ENCODE data around the gene PHF8. TPM values are rescaled to one million over a fixed set of nuclear protein-coding genes. Genes with fewer than 3 reads are reported as not detected.

PHF8 gene
- total RNA-seq = 10 to 100 TPM; 25.3 to 43.5 (median 32.8) TPM

DNA sequence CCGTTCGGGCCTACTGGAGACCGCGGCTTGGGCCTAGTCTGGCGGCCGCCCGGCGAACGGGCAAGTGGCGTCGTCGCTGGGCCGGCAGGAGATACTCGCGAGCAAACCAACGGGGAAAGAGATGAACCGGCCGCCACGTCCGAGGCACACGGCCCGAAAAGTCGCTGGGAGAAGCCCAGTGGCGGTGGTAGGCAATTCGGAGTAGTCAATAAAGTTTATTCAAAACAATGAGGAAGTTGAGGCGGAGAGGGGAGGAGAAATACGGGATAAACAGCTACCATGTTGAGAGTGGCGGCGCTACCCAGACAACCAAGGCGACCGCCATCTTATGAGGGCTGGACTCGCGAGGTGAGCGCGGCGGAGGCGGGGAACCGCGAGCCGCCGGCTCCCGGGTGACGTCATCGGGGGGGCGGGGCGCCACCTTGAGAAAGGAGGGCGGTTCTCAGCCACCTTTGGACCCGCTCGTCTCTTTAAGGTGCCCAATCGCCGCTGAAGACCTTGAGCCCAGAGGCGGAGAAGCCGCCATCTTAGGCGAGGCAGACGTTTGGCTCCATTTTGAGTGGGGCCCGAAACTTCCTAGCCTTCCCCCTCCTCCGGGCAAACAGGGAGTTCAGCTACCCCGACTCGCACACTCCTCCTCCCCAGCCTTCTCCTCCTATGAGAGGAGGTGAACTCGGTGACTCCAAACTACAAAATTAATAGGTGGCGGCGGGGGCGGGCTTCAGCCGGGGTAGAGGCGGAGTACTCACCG is at the start of gene PHF8:
TSS of gene PHF8 (minus strand) at position 348 of the 751 bp plus-strand sequence. CDS start 1,745 bp downstream, outside the sequence.
- H3K27me3 ChIP-seq = peaks cover 0 to 6% of the 10 kb centered on the region in 2 donors
- no peaks in the 10 kb centered on the region for H3K4me1 ChIP-seq
- intact Hi-C loops (cut with DNase I; ENCODE audit: low total_unique reads) = no loop called here
- peak within 1 kb of the TSS; percentile 92 to 98 for H3K27ac ChIP-seq
- peak; percentile 94 for DNase-seq (ENCODE audit: low spot score in 2 of 2)
- no peaks in the 10 kb centered on the region for H3K9me3 ChIP-seq
- peak within 1 kb of the TSS; percentile 63 to 83 (median 66) for H3K4me3 ChIP-seq
- TF ChIP-seq CTCF (IDR thresholded peaks at IDR 0.05) = peak in 1 of 3 donors; percentile 18
- no peak for TF ChIP-seq POLR2A (IDR thresholded peaks at IDR 0.05)
- TF ChIP-seq POLR2AphosphoS5 (IDR thresholded peaks at IDR 0.05) = peak; percentile 44 to 64 (median 57)
- H3K36me3 ChIP-seq = no peaks in the 10 kb centered on the region

GRCh38 chrX:54093571-54093970 is 49.3 kb upstream of the PHF8 start:
- TF ChIP-seq CTCF (IDR thresholded peaks at IDR 0.05) = no peak
- TF ChIP-seq POLR2AphosphoS5 (IDR thresholded peaks at IDR 0.05) = no peak
- TF ChIP-seq POLR2A (IDR thresholded peaks at IDR 0.05) = no peak
- Histone ChIP-seq H3K27me3 (no peaks in the 10 kb centered on the region), H3K27ac (no peak overlapping the region), H3K4me1 (no peaks in the 10 kb centered on the region), H3K9me3 (no peaks in the 10 kb centered on the region), H3K36me3 (no peaks in the 10 kb centered on the region), H3K4me3 (no peak overlapping the region)
- DNase-seq (ENCODE audit: low spot score in 2 of 2) = no peak
- intact Hi-C loops (cut with DNase I; ENCODE audit: low total_unique reads) = no loop called here

GRCh38 chrX:54093159-54093558 is 48.9 kb upstream of the PHF8 start:
- no peak for TF ChIP-seq CTCF (IDR thresholded peaks at IDR 0.05)
- no peak for TF ChIP-seq POLR2A (IDR thresholded peaks at IDR 0.05)
- TF ChIP-seq POLR2AphosphoS5 (IDR thresholded peaks at IDR 0.05) = no peak

GRCh38 chrX:54090880-54091279 is 46.6 kb upstream of the PHF8 start:
- intact Hi-C loops (cut with DNase I; ENCODE audit: low total_unique reads) = no loop called here
- Histone ChIP-seq H3K27me3 (no peaks in the 10 kb centered on the region), H3K4me3 (no peak overlapping the region), H3K36me3 (no peaks in the 10 kb centered on the region), H3K9me3 (no peaks in the 10 kb centered on the region), H3K27ac (no peak overlapping the region), H3K4me1 (no peaks in the 10 kb centered on the region)
- no peak for TF ChIP-seq POLR2AphosphoS5 (IDR thresholded peaks at IDR 0.05)
- no peak for TF ChIP-seq CTCF (IDR thresholded peaks at IDR 0.05)
- DNase-seq (ENCODE audit: low spot score in 2 of 2) = no peak

More at GRCh38 chrX:54093159-54093558, 48.9 kb upstream of the PHF8 start:
- Histone ChIP-seq H3K27ac (no peak overlapping the region), H3K4me3 (no peak overlapping the region), H3K9me3 (no peaks in the 10 kb centered on the region), H3K27me3 (no peaks in the 10 kb centered on the region), H3K36me3 (no peaks in the 10 kb centered on the region), H3K4me1 (no peaks in the 10 kb centered on the region)
- intact Hi-C loops (cut with DNase I; ENCODE audit: low total_unique reads) = no loop called here
- no peak for DNase-seq (ENCODE audit: low spot score in 2 of 2)

- no peak overlapping the region for H3K4me3 ChIP-seq
- no peak for TF ChIP-seq CTCF (IDR thresholded peaks at IDR 0.05)
- no peak for TF ChIP-seq POLR2A (IDR thresholded peaks at IDR 0.05)
- TF ChIP-seq POLR2AphosphoS5 (IDR thresholded peaks at IDR 0.05) = no peak
- H3K27ac ChIP-seq = no peak overlapping the region
- no peaks in the 10 kb centered on the region for H3K9me3 ChIP-seq
- intact Hi-C loops (cut with DNase I; ENCODE audit: low total_unique reads) = no loop called here
- H3K4me1 ChIP-seq = no peaks in the 10 kb centered on the region
- H3K36me3 ChIP-seq = no peaks in the 10 kb centered on the region
- peaks cover 0 to 4% of the 10 kb centered on the region in 2 donors for H3K27me3 ChIP-seq
- no peak for DNase-seq (ENCODE audit: low spot score in 2 of 2)
These were observed 44.9 kb upstream of the PHF8 start for GRCh38 chrX:54089191-54089590.

Measured in breast epithelium (tissue), 4 donors.